Progenitor cell of endocrine pancreas (in vitro differentiated cells): Measurements from ENCODE around the gene MAST4. TPM values are rescaled to one million over a fixed set of nuclear protein-coding genes. Genes with fewer than 3 reads are reported as not detected.

ENCODE experiments used
- DNase-seq: peaks from one replicate; pipeline ENCODE4 v3.0.0; 2021; ENCODE audit warnings: low spot score; ENCODE audit not compliant: unreplicated experiment
- H3K27ac Mint-ChIP-seq: 2 replicates; pipeline ENCODE4 v1.8.0; 2021; ENCODE audit warnings: mild to moderate bottlenecking, moderate library complexity, mixed read lengths
- H3K27me3 Mint-ChIP-seq: 2 replicates; pipeline ENCODE4 v1.8.0; 2021; ENCODE audit warnings: mixed read lengths
- H3K36me3 Mint-ChIP-seq: 2 replicates; pipeline ENCODE4 v1.8.0; 2022; ENCODE audit warnings: mixed read lengths; ENCODE audit not compliant: insufficient read depth
- H3K4me1 Mint-ChIP-seq: 2 replicates; pipeline ENCODE4 v1.8.0; 2021; ENCODE audit warnings: low read depth, mixed read lengths
- H3K4me3 Mint-ChIP-seq: 2 replicates; pipeline ENCODE4 v1.8.0; 2021; ENCODE audit warnings: low read depth, mild to moderate bottlenecking, moderate library complexity, mixed read lengths
- H3K9me3 Mint-ChIP-seq: 2 replicates; pipeline ENCODE4 v1.8.0; 2021; ENCODE audit warnings: low read depth, mixed read lengths
- total RNA-seq: library from RNA; stranded (reverse); gene quantifications from 2 replicates; pipeline ENCODE4 v1.2.1, GENCODE V29; 2021
- TF ChIP-seq, protein P1 (sequence below): fragments of 200-600 bp; sonication (generic); IDR thresholded peaks from one replicate; pipeline ENCODE4 v1.5.0; 2021; ENCODE audit warnings: antibody characterized with exemption, mild to moderate bottlenecking; ENCODE audit not compliant: unreplicated experiment

MAST4 gene
- total RNA-seq, 1 donor from 2014 or later = 45.3 TPM

DNA sequence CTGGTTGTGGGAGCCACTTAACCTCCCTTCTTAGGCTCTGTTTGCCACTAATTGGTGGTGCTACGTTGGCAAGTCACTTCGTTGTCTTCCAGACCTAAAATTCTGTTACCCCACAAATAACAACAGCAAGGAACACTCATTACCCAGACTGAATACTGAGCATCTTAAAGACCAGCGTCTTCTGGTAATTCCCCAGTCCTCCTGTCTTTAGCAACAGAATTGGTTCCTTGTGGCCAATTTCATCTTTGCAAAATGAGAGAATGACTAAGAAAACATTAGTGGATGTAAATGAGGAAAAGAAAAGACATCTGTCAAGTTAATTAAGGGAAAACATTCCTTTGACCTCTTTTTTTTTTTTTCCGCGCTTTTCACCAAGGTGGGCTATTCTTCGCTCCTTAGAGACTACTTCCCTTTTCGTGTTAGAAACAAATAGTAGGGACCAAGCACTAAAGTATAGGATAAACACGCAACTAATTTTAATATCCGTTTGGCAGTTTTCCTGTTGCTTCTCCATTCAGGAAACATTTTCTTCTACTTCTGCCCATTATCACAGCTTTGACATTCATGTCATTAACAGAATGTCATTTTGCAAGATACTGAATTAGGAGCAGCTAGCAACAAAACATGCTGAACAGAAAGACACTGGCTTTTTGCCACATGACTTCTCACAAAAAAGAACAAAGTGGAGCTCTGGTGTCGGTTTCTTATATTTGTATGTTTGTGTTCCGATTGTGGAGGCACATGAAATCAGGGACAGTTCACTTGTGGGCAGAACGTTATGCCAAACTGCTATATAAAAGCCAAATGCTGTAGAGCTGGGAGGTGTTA is 446.2 kb downstream of the MAST4 start:
- Mint-ChIP-seq H3K27me3 (no peaks in the 10 kb centered on the region), H3K36me3 (no peaks in the 10 kb centered on the region), H3K9me3 (no peaks in the 10 kb centered on the region), H3K4me1 (peaks cover 13% of the 10 kb centered on the region), H3K4me3 (no peak overlapping the region), H3K27ac (no peak overlapping the region)
- DNase-seq = no peak
- TF ChIP-seq, protein P1, sequence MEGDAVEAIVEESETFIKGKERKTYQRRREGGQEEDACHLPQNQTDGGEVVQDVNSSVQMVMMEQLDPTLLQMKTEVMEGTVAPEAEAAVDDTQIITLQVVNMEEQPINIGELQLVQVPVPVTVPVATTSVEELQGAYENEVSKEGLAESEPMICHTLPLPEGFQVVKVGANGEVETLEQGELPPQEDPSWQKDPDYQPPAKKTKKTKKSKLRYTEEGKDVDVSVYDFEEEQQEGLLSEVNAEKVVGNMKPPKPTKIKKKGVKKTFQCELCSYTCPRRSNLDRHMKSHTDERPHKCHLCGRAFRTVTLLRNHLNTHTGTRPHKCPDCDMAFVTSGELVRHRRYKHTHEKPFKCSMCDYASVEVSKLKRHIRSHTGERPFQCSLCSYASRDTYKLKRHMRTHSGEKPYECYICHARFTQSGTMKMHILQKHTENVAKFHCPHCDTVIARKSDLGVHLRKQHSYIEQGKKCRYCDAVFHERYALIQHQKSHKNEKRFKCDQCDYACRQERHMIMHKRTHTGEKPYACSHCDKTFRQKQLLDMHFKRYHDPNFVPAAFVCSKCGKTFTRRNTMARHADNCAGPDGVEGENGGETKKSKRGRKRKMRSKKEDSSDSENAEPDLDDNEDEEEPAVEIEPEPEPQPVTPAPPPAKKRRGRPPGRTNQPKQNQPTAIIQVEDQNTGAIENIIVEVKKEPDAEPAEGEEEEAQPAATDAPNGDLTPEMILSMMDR = no peak

DNA sequence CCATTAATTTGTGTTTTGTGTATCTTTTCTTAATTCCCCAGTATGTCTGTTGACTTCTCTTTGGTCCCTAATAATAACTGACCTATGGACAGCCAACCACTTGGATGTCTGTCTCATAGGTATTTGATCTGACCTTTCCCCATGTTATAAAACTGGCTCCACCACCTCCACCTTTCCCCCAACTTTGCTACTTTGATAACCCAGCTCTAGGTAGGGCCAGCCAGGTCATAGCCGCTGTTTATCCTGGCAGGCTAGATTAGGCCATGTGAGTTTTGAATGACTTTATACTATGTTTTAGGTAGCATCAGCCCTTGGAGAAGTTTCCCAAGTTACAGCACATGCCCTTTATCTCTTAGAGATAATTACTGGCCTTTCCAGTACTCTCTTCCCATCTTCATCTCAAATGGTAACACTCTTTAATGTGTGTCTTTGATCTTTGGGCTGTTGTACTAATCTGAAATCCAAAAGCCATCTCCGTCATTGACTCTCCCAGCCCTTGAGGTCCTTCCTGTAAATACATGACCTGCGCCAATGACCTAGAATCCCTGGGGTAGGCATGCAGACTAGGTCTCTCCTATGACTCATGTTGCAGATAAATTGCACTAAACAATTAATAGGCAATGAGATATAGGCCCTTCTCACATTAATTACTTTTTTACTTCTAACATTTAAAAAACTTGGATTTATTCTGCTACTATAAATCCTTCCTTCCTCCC is 447.8 kb downstream of the MAST4 start:
- no peaks in the 10 kb centered on the region for H3K27me3 Mint-ChIP-seq
- no peak for DNase-seq
- no peaks in the 10 kb centered on the region for H3K36me3 Mint-ChIP-seq
- no peak overlapping the region for H3K4me3 Mint-ChIP-seq
- H3K4me1 Mint-ChIP-seq = peaks cover 14% of the 10 kb centered on the region
- no peak overlapping the region for H3K27ac Mint-ChIP-seq
- no peaks in the 10 kb centered on the region for H3K9me3 Mint-ChIP-seq
- TF ChIP-seq, protein P1 = no peak

DNA sequence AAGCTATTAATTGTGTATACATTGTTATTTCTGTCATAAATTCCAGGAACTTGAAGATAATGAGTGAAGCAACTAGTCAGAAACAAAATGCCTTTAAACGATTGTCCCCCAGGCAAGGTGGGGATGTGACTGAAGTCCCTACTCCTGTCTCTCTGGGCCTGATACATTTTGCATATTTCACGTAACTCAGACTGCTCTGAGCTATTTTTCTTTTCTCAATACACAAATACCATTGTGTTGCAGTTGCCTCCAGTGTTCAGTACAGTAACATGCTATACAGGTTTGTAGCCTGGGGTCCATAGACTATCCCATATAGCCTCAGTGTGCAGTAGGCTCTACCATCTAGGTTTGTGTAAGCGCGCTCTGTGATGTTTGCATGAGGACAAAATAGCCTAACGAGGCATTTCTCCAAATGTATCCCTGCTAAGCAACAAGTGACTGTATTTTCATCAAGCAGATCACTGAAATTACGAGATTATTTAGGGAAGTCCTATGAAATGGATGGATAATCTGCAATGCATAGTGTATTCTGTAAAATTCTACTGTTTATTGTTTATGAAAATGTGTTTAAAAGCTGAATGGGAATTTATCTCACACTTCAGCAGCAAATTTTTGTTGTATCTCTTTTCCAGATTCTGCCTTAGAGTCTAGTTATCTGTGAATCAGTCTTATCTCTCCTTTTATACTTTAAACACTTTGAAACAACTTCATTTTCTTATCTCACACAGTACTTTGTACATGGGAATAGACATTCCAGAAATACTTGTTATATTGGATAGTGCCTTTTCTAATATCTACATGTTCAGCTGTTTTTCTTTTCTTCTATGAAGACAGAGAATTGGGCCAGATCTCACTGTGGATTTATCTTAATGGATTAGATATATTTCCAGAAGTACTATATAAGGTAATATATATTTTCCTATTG is 449.9 kb downstream of the MAST4 start:
- Mint-ChIP-seq H3K36me3 (no peaks in the 10 kb centered on the region), H3K4me1 (peaks cover 16% of the 10 kb centered on the region), H3K27me3 (no peaks in the 10 kb centered on the region), H3K9me3 (no peaks in the 10 kb centered on the region), H3K27ac (peak overlapping the region; percentile 5), H3K4me3 (no peak overlapping the region)
- TF ChIP-seq, protein P1 = no peak
- DNase-seq = no peak

DNA sequence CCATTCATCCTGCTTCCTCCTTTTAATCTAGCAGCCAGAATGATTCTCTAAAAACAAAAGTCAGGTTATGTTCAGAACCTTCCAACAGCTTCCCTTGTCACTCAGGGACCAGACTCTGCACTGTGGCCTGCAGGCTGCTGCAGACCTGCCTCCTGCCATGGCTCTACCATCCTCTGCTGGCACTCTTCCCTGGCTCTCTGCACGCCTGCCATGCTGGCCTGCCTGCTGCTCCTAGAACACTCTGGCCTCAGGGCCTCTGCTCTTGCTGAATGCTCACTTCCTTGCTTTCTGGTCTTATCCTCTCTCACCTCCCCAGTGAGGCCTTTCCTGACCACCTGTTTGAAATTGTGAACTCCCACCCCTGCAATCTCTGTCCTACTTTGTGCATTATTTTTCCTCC is 451.0 kb downstream of the MAST4 start:
- Mint-ChIP-seq H3K4me3 (no peak overlapping the region), H3K27ac (no peak overlapping the region), H3K36me3 (no peaks in the 10 kb centered on the region), H3K4me1 (peaks cover 17% of the 10 kb centered on the region), H3K27me3 (no peaks in the 10 kb centered on the region), H3K9me3 (no peaks in the 10 kb centered on the region)
- DNase-seq = no peak
- TF ChIP-seq, protein P1 = no peak

DNA sequence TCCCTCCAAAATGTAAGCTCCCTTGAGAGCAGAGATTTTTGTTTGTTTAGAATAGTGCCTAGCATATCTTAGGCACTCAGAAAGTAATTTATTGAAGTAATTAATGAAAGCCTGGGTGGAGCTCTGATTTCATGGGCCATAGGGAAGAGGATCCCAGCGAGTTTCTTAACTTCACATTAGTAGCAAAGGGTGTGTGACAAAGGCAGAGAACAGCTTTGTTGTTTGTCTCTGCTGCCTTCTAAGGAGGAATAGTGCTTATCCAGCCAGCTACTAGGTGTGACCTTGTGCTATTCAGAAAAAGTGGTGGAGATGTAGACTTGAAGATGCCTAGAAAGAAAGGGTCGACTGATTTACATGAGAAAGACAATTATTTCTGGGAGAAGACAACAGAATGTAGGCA is 451.4 kb downstream of the MAST4 start:
- H3K4me3 Mint-ChIP-seq = no peak overlapping the region
- no peaks in the 10 kb centered on the region for H3K36me3 Mint-ChIP-seq
- H3K4me1 Mint-ChIP-seq = peaks cover 16% of the 10 kb centered on the region
- no peaks in the 10 kb centered on the region for H3K27me3 Mint-ChIP-seq
- H3K9me3 Mint-ChIP-seq = no peaks in the 10 kb centered on the region
- H3K27ac Mint-ChIP-seq = no peak overlapping the region
- DNase-seq = no peak
- TF ChIP-seq, protein P1 = no peak
